Measurements from ENCODE around the gene SNED1. TPM values are rescaled to one million over a fixed set of nuclear protein-coding genes. Genes with fewer than 3 reads are reported as not detected.

Gene SNED1
- total RNA-seq, 4 donors from 2014 or later, result 9.0 to 18.4 (median 17.1) TPM

DNA sequence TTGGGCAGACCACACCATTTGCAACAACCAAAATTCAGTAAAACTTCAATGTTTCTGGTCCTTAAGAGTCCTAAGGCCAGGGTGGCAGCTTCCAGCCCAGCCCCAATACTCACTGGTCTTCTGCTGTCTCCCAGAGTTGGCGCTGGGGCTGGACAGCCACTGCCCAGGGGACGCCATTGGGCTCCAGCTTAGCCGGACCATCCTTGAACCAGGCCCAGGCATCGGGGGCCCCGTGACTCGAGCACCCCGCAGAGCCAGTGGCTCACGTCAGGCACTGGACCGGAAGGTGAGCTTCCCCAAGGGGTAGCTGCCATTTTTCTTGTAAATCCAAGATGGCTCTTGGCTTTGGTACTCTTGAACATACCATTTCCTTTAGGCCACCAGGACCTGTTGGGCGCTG is 21.8 kb downstream of the SNED1 start:
- no peak overlapping the region for H3K4me3 ChIP-seq (ENCODE audit: low read depth, poor library complexity, severe bottlenecking)
- intact Hi-C loops (cut with DNase I; ENCODE audit: low total_unique reads), result no loop called here
- WGBS, 2 donors, result 95 to 96% methylated on average over 10 of the region's 10 CpGs
- peak; percentile 4 to 81 for DNase-seq (ENCODE audit: low spot score in 2 of 2)
- TF ChIP-seq POLR2A (IDR thresholded peaks at IDR 0.05), result no peak
- TF ChIP-seq, protein P1, sequence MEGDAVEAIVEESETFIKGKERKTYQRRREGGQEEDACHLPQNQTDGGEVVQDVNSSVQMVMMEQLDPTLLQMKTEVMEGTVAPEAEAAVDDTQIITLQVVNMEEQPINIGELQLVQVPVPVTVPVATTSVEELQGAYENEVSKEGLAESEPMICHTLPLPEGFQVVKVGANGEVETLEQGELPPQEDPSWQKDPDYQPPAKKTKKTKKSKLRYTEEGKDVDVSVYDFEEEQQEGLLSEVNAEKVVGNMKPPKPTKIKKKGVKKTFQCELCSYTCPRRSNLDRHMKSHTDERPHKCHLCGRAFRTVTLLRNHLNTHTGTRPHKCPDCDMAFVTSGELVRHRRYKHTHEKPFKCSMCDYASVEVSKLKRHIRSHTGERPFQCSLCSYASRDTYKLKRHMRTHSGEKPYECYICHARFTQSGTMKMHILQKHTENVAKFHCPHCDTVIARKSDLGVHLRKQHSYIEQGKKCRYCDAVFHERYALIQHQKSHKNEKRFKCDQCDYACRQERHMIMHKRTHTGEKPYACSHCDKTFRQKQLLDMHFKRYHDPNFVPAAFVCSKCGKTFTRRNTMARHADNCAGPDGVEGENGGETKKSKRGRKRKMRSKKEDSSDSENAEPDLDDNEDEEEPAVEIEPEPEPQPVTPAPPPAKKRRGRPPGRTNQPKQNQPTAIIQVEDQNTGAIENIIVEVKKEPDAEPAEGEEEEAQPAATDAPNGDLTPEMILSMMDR (IDR thresholded peaks at IDR 0.05), result no peak

DNA sequence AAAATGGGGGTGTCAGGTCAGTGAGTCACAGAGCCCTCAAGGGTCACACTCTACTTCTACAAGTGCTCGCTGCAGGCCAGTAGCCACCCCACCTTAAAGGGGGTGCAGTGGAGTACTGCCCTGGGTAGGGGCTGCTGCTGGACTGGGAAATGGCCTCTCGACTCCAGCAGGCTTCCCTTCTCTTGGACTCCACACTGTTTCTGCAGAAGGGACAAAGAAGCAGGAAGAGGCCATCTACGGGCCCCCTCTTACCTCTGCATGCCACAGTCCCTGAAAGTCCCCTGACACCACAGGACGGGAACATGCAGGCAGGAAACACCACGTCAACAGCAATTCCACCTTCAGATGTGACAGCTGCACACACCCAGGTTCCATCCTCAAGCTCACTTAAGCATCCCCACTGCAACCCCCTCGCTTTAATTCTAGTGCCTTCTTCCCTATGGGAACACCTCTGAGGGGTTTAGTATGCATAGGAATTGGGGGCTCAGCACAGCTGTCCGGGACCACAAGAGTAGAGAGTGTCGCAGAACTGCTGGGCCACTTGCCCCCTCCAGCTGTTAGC is 22.3 kb downstream of the SNED1 start:
- intact Hi-C loops (cut with DNase I; ENCODE audit: low total_unique reads), result no loop called here
- WGBS, 2 donors, result 88 to 95% methylated on average over 8 of the region's 8 CpGs
- no peak overlapping the region for H3K4me3 ChIP-seq (ENCODE audit: low read depth, poor library complexity, severe bottlenecking)
- TF ChIP-seq, protein P1 (IDR thresholded peaks at IDR 0.05), result no peak
- TF ChIP-seq POLR2A (IDR thresholded peaks at IDR 0.05), result no peak
- DNase-seq (ENCODE audit: low spot score in 2 of 2), result peak; percentile 6 to 70

DNA sequence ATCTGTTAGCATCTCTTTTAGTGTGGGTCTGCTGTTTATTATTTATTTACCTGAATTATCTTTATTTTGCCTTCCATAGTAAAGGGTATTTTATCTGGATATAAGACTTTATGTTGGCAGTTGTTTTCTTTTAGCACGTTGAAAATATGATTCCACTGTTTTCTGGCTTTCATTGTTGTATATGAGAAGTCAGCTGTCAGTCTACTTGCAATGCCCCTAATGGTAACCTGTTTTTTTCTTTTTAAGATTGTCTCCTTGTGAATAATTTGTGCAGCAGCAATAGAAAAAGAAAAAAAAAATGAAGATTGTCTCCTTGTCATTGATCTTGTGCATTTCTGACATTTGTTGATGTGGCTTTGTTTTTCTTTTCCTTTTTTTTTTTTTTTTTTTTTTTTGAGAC is 27.2 kb downstream of the SNED1 start:
- TF ChIP-seq POLR2A (IDR thresholded peaks at IDR 0.05), result no peak
- TF ChIP-seq, protein P1 (IDR thresholded peaks at IDR 0.05), result no peak
- no peak overlapping the region for H3K4me3 ChIP-seq (ENCODE audit: low read depth, poor library complexity, severe bottlenecking)
- WGBS, 2 donors, result 49 to 75% methylated on average over 1 of the region's 1 CpG
- intact Hi-C loops (cut with DNase I; ENCODE audit: low total_unique reads), result no loop called here
- no peak for DNase-seq (ENCODE audit: low spot score in 2 of 2)

DNA sequence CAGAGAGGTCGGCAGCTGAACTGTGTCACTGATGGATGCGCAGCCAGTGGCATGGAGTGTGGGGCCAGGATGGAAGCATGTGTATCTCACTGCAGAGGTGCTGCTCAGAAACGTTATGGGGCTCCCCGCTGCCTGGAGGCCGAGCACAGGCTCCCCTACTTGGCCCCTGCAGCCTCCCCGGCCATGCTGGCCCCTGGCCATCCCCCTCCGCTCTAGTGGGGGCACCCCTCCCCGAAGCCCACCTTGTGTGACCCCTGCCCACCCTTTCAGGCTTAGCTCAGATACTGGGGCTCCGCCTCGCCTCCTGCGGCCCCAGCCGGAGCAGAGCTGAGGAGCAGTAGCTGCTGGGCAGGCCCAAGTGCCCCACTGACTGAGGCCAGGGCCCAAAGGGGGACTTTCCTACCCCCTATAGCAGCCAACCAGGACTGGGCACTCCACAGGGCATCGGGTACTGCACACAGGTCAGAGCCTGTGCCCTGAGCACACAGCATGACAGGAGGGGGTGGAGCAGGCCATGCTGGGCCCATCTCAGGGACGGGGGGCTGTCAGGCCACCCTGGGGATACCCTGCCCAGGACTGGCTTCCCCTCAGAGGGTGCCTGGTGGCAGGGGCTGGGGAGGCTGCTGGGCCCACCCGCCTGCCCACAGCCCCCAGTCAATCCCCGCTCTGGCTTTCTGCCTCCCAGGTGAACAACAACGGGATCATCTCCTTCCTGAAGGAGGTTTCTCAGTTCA is 31.3 kb downstream of the SNED1 start:
- DNase-seq (ENCODE audit: low spot score in 2 of 2), result peak; percentile 8 to 78
- 90 to 92% methylated on average over 13 to 16 of the region's 17 CpGs for WGBS, 2 donors

DNA sequence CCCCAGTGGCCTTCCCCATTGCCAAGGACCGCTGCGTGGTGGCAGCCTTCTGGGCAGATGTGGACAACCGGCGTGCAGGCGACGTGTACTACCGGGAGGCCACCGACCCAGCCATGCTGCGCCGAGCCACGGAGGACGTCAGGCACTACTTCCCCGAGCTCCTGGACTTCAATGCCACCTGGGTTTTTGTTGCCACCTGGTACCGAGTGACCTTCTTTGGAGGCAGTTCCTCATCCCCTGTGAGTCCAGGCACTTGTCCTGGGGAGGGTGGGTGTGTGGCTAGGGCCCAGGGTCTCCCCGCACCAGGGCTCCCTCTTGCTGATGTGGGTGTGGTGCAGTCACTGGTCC is 31.9 kb downstream of the SNED1 start:
- 93 to 98% methylated on average over 13 to 15 of the region's 15 CpGs for WGBS, 2 donors
- no peak overlapping the region for H3K4me3 ChIP-seq (ENCODE audit: low read depth, poor library complexity, severe bottlenecking)
- TF ChIP-seq, protein P1 (IDR thresholded peaks at IDR 0.05), result no peak
- TF ChIP-seq POLR2A (IDR thresholded peaks at IDR 0.05), result no peak
- intact Hi-C loops (cut with DNase I; ENCODE audit: low total_unique reads), result no loop called here
- DNase-seq (ENCODE audit: low spot score in 2 of 2), result peak; percentile 6 to 69

More for the DNA sequence above, 31.3 kb downstream of the SNED1 start:
- TF ChIP-seq, protein P1 (IDR thresholded peaks at IDR 0.05), result no peak
- no peak for TF ChIP-seq POLR2A (IDR thresholded peaks at IDR 0.05)
- no peak overlapping the region for H3K4me3 ChIP-seq (ENCODE audit: low read depth, poor library complexity, severe bottlenecking)
- intact Hi-C loops (cut with DNase I; ENCODE audit: low total_unique reads), result no loop called here

Measured in lower leg skin (tissue), 4 donors.